NK-92 (cell line): ENCODE data around the gene SAMD4A.

Experiments
- DNase-seq: peaks from one replicate; lab custom pipeline; 2025; ENCODE audit not compliant: unreplicated experiment; lab: John Stamatoyannopoulos, UW

Gene SAMD4A

DNA sequence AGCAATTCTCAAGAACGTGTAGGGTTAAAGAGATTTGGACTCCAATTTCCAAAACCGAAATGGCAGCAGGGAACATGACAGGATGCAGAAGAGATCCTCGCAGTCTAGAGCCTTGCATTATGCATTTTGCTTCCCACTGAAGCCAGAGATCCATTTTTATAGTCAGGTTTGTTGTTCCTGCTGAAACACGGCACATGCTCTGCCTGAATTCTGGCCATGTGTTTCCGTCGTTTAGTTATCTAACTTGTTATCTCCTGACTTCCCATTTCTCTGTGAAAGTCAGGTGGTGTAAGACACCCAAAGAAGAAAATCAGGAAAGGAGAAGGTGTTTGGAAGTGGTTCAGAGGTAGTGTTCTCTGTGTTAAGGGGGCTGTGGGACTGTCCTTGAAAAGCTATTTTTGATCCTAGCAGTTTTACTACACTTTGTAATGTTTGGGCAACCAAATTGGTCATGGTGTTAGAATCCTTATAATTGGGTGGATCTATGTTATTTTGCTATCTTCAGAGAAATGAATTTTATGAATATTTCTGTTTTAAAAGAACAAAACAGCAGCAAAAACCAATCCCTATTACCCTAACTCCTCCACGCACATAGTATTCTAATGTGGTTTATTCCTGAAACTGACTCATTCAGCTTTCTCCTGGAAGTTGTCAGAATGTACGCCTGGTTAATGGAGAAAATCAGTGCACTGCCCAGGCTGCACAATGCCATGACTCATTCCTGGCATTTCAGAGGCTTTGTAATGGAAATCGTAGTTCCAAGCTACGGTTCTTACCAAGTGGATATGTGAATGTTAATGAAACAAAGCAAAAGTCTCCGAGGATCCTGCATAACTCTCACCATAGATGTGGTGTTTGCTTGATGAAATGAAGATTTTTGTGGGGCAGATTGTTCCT lies 110.1 kb downstream of the SAMD4A start:
- DNase-seq, result no peak

DNA sequence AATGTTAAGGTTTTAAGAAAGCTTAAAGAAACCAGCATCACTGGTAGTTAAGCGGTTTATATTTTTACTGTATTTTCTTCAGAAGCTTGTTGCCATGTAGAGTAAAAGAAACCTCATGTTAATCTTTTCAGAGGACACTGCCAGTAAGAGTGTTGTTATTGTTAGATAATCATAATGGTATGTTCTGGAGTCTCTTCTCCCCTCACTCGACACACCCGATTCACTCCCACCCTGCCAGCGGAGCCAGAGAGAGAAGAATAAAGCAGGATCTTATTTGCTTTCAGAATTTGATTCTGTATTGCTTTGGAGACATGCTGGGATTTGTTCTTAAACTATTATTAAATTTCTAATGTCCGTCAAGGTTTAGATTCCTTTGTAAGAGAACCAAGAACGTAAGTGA lies 113.7 kb downstream of the SAMD4A start:
- no peak for DNase-seq

DNA sequence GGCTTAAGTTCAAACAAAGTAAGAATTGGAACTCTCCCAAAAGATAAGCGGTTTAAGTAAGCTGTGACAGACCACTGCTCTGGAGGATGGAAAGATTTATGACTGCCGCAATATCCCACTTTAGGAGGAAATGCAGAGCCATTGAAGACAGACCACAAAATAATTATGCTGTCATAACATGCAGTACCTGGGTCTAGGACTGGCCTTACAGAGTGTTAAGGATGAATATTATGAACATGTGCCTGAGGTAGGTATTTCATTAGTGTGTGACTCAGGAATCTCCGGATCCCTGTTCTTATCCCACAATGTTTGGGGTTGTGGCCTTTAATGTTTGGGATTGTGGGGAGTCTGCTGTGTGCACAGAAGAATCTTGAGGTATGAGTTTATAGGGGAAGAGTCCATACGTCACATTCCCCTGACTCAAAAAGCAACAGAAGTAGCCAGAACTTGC lies 114.9 kb downstream of the SAMD4A start:
- no peak for DNase-seq

DNA sequence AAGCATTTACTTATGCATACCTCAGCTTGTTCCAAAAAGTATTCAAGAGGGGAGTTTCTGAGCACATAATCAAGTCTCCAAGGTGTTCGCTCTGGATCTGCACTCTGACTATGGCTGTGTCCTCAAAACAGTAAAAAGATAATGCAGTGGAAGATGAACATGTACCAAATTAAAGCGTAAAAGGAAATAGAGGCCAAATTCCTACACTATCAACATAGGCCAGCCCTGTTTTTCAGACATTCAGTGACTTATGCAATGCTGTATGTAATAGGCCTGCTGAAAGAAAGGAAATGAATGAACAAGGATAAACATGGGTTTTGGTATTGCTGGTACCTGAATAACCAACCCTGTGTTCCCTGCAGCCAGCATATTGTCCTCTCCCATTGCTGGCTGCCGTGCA lies 115.7 kb downstream of the SAMD4A start:
- no peak for DNase-seq

DNA sequence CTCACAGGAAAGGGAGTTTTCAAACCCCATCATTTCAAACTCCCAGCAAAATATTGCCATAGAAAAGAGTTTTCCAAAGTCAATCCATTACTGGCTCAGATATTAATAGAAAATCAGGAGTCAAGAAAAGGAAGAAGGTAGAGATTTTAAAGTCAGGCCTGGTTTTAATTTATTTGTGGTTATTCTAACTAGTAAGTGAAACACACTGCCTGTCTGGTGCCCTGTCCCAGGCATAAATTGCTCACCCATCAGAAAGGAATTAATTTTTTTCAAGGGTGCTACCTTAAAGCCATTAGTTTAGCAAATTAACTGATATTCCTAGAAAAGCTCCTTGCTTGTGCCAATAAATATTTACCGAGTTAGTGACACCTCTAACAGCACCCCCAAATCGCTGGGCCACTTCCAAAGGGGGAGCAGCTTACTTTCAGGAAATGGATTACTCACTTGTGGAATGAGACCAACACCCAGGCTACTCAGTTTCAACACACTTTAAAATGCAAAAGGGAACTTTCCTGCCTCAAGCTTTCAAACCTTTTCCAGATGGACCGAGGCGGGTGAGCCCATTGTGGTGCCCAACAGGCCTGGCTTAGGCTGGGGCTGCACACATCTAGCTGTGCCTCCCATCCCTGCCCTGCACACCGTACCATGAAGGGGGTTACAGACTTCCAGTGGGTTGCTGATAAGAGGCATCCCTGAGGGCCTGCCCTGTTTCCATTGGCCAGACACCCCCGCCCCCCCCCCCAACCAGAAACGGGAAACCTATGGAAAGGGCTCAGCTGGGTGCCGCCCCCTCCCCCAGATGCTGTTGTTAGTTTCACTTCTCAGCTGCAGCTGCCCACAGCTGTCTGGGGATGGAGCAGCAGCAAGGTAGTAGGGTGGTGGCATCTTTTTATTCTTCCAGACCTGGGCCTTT lies 117.2 kb downstream of the SAMD4A start:
- DNase-seq, result no peak

DNA sequence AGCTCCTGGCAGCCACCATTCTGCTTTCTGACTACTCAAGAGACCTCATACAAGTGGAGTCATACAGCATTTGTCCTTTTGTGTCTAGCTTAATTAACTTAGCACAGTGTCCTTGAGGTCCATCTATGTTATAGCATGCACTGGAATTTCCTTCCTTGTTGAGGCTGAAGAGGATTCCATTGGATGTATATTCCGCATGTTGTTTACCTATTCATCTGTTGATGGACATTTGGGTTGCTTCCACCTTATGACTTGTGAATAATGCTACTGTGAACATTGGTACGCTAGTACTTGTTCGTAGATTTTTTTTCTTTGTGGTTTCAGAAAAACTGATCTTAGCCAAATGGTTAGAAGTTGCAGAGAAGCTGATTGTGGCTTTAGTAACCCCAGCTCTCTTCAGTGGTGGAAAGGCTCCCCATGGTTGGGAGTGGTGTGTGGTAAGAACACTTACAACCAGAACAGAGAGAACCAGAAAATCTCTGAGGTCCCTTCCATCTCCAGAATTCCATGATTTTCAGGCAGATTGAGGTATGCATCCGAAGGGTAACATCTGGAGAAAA lies 118.4 kb downstream of the SAMD4A start:
- no peak for DNase-seq

DNA sequence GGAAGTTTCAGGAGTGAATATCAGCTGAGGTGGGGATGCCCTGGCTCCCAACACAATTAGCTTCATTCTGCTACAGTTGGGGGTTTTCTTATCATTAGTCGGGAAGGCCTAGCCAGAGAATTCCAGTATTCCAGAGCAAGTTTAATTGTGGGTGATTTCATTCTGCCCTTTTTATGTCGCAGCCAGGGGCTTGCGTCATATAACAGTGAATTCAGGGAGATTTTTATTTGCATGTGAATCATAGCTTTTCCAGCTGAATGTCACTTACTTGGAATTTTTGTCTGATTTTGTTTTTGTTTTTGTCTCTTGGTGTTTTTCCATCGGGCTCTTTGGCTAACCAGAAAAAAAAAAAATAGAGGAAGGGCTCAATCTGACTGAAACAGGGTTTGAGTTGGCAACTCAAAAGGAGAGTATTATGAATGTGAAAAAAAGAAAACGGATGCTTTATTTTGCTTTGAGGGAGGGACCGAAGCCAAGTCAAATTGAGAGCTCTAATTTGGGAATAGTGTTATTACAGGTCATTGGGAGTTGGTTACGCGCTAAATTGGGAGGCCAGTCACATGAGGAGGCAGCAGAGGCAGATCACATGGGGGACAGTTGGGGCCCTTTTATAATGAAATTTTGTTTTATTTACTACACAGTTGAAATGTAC lies 119.4 kb downstream of the SAMD4A start:
- no peak for DNase-seq

DNA sequence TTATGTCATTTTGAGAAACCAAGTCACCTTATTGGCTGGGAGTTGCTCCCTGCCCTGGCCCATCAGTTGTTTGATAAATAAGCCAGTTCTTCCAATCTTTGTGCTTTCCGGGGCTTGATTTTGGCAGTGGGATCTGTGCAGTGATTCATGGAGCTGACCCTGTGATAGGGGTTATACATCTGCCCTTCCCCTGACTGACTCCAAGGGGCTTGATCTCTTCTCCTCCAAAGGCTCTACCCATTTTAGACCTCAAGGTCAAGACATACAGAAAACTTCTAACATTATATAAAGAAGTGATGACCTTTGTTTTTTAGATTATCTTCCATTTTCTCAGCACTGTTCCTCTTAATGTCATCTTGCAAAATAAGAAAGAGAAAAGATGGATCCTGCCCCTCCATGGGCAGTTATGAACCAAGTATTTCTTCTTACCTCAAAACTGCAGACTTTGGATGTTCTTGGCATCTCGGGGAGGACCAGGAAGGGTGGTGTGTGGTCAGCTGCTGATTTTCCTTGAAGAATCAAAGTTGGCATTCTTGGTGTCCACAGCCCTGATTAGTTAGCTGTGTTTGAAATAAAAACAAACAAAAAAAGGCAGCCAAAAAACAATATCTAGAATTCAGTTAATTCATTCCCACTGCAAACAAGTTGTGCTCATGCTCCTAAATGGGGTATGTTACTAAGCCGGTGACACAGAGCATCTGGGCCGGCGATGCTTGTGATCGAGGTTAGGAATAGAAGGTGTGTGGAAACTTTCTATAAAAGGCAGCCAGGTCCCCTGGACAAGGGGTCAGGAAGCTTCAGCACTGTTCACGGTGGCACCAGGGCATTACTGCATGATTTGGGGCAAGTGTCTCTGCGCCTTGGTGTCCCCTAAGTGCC lies 120.2 kb downstream of the SAMD4A start:
- no peak for DNase-seq

DNA sequence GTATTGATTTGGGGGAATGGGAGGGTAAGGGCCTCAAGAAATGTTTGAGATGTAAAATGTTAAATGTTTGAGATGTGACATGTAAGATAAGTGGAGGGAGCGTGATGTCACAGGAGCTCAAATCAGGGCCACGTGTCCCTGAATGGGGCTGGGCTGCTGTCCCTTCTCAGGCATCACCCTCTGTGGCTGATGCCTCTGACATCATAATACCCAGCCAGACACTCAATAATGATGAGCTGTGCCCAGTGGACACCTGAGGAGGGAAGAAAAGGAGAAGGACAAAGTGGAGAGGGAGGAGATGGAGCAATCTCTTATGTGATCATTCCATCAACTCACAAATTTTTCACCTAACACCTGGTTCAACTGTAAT lies 120.8 kb downstream of the SAMD4A start:
- no peak for DNase-seq

DNA sequence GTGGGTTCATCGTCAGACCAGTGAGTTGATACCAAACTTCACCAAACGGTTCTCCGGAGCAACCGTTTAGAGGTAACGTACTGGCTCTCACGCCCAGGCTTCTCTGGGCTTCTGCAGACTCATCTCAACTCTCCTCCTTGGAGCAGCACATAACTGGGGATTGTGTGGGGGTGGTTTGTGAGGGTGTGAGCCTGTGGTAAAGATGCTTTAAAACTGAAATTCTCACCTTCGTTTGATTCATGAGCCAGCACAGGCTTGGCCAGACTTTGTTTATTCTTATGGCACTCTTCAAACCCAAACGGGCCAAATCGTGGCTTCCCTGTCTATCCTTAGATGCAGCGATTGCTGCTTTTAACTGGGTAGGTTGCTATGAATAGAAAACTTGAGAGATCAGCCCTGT lies 121.3 kb downstream of the SAMD4A start:
- no peak for DNase-seq

DNA sequence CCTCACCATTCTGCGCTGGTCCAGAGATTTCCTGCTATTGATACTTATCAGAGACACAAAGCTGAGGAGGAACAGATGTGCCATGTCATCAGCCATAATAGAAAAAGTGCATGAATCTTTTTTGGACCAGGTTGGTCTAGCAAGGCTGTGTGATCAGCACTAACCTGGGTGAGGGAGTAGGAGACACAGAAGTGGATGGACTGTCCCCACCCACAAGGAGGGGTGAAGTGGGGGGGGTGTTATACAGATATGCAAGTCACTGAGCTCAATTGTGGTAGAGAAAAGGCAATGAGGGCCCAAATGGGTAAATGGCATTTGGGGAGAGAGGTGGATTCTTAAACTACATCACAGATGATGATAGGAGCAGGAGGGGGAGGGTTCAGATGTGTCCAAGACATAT lies 123.0 kb downstream of the SAMD4A start:
- no peak for DNase-seq

DNA sequence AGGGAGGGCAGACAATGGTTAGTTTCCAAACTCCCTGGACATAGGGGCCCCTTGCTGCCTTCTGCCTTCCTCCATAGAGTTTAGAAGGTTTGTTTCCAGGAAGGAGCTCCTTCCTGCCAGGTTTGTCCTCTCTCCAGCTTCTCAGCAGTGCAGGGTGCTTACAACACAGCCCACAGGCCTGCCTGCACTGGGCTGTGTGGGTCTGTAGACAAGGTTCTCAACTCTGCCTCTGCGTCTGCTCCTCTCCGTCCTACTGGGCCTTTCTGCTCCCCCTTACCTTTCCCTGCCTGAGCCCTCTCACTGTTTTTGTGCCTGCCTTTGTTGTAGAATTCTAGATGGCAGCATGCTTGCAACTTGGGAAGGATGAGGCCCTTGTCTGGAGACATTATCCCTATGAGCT lies 124.0 kb downstream of the SAMD4A start:
- DNase-seq, result no peak

DNA sequence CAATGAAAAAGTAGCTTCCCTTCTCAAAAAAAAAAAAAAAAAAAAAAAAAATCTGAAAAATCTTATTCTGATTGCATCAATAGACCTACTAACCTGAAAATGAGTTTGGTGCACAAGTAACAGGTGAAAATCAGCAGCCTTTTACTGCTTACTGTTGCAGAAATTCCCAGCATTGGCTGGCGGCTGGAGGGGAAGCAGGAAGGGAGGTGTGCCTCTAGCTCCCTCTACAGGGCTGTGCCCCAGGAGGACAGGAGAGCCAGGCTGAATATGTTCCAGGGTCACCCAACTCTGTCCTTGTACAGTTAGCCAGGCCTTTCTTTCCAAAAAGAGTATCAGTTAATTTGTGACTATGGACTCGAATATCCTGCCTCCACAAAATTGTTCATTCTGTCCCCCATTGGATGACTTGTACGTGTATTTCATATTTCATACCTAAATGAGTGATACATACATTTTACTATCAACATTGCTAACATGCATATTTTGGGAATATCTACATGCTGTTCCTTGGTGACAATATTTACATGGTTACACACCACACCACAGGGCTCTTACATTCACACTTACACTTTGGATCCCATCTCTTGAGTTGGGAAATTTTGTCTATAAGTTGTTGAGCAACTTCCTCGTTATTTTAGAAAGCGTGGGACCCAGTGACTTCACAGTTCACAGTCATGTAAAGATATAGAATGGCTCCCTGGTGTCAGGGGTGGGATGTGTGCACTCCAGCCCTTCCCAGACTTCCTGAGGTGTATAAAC lies 124.8 kb downstream of the SAMD4A start:
- no peak for DNase-seq

DNA sequence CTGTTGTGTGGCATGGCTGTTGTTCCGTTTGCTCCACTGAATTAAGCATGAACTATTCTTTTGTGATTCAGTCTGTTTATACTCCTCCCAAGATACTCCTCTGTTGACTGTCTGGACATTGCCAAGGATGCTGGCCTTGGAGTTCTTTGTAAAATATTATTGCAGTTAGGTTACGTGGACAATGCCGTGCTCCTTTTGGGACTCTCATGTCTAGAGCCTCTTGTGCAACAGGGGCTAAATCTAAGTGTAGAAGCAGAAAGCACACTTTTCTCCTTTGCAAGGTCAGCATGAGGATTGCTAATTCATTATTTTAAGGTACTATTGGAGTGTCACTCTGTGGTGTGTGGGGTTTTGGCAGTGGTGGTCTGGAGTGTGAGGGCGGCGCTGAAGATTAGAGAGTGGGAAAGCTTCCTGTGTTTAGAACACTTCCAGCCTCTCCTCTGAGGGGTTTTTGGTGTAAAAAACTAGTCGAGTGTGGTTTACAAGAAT lies 125.4 kb downstream of the SAMD4A start:
- no peak for DNase-seq

DNA sequence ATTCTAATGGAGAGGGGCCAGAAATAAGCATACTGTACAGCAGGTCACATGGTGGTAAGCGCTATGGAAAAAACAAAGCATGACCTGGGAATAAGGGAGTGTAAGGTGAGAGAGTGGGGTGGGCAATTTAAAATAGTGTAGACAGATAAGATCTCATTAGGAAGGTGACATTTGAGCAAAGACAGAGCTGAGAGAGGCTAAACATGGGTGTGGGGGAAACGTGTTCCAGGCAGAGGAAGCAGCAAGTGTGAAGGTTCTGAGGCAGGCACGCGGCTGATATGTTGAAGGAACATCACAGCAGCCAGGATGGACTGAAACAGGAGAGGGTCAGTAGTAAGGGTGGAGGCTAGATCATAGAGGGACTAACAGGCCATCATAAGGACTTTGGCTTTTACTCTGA lies 126.8 kb downstream of the SAMD4A start:
- DNase-seq, result no peak

DNA sequence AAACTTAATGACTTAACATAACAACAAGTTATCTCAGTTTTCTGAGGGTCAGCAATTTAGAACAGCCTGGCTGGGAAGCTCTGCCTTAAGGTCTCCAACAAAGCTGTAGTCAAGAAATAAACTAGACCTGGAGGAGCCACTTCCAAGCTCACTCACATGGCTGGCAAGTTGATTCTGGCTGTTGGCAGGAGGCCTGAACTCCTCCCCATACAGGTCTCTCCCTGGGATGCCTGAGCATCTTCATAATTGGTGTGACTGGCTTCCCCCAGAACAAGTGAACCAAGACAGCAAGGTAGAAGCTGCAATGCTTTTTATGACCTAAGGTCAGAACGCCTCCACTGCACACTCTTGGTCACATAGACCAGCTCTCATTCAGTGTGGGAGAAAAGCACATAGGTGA lies 128.3 kb downstream of the SAMD4A start:
- no peak for DNase-seq

DNA sequence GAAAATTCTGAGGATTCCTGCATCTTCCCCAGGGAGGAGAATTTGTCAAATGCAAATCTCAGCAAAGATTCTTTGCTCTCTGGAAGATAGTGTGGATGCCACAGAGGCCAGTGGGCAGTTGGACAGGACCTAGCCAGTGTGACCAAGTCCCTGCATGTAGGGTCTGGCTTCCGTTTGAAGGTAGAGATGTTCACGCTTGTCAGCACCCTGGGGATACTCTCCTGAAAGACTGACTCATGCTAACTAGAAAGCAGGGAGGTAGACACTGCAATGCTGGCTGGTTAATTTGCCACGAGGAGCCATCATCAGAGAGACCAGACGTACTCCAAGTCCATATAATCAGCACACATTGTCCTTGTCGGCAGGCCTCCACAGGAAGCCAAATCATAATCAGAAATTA lies 130.1 kb downstream of the SAMD4A start:
- no peak for DNase-seq

DNA sequence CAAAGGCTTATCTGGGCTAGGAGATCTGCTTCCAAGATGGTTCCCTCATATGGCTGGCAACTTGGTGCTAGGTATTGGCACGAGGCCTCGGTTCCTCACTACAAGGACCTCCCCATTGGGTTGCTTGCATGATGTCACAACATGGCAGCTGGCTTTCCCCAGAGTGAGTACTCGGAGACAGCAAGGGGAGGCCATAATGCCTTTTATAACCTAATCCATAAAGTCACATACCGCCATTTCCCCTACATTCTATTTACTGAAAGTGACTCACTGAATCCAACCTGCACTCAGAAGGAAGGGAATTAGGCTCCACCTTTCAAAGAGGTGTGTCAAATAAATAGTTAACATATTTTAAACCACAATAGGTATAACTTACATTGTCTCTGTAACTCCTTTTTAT lies 130.9 kb downstream of the SAMD4A start:
- no peak for DNase-seq

DNA sequence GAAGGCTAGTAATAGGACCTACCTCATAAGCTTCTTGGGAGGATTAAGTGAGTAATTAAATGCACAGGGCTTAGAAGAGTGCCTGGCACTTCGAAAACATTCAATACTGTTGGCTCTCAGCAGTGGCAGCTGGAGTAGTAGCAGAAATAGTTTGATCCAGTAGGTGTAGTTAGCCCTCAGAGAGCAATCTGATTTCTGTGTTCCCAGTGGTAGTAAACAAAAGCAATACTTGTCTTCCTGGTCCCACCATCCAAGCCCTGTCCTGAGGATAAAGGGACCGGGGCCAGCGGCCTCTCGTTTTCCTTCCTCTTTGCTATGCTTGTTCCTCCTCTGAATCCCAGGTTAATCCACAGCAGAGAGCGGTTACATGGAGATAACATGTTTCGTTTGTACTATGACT lies 131.6 kb downstream of the SAMD4A start:
- DNase-seq, result no peak
